CD4-positive, alpha-beta T cell treated with Interferon gamma for 1 hour (primary cell): ENCODE measurements around the gene SLC25A23.
A peak's percentile ranks its signal among the peaks of the same experiment; 100 is the strongest.
"Not testable (repeated sequence)": the region's sequence is repeated elsewhere in the genome, so short reads cannot be mapped to it uniquely, and the experiment has no call there.

ENCODE experiments used
- DNase-seq: peaks from one replicate; pipeline ENCODE4 v3.0.0-alpha.2; 2020

SLC25A23 gene

DNA sequence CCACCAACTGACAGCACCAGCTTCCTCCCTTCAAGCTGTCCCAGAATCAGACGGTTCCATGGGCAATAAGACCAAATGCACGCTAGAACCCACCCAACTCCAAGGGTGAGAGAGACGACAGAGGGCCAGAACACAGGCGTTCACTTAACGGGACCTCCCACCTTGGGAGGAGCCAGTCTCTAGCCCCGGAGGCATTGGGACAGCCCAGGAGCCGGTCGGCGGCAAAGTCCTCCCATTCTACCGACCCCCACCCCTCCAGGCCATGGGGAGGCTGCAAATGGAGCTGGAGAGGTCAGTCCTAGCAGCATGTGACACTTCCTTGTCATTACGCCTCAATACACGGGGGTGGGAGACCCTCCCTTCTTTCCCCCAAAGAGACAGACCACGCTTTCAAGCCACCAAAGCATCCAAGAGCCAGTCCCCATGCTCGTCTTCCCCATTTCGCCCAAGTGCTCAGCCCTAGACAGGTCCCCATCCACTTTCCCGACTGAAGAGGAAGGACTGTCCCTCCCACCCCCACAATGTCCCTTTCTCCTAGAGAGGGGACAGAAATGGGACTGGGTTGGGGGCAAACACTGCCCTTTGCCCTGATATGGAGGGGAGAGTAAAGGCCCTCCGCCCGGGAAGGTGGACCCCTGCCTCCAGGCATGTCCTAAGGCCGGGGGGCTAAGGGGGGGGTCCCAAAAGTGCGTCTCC is 35.9 kb downstream of the SLC25A23 start:
- no peak for DNase-seq

DNA sequence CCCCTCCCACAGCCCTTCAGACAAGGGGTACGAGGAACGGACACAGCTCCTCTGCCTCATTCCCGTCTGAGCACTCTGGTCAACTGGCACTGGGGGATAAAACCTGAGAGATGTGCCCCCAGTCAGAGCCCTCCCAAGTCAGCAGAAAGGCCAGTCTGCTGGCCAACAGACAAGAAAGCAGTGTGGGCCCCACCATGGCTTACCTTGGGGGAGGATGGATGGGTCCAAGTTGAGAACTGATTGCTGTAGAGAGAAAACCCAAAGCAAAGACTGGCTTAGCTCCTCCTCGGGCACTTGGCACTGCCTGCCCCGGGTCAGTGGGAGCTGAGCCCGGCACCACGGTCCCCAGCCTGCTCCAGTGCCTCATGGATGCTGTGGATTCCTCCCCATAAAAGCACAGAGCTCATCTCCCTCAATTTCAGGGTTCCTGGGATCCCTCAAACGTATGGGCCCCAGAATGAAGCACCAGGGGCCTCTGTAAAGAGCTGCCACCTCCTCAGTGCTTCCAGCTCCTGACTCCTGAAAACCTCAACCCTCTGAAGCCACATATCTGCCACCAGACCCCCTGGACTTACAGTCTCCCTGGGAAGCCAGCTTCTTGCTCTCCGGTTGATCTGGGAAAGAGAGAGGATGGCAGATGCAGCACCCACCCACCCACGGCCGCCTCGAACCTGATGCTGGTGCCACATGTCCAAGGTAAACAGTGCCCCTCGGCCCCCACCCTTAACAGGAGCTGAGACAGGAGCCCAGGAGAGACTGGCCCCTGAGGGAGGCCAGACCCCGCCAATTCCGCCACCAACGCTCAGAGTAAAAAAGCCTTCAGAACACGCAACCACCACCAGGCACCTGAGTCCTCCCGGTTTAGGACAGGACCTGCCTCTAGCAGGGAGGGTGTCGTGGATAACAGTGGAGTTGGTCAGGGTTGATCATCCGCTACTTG is 38.2 kb downstream of the SLC25A23 start:
- DNase-seq, result no peak

DNA sequence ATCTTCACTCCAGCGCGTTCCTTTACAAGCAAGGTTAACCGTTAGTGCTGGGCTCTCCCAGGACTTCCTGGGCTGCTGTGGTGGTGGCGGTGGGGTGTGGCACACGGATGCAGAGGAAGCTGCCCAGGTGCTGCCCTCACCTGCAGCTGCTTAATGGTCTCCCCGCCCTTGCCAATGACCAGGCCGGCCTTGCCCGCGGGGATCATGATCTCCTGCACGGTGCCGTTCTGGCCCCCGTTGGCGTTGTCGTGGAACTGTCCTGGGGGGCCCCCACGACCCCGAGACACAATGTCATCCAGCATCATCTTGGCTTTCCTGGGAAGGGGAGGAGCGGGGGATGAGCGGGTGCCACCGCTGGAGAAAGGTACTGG is 41.0 kb downstream of the SLC25A23 start:
- no peak for DNase-seq

DNA sequence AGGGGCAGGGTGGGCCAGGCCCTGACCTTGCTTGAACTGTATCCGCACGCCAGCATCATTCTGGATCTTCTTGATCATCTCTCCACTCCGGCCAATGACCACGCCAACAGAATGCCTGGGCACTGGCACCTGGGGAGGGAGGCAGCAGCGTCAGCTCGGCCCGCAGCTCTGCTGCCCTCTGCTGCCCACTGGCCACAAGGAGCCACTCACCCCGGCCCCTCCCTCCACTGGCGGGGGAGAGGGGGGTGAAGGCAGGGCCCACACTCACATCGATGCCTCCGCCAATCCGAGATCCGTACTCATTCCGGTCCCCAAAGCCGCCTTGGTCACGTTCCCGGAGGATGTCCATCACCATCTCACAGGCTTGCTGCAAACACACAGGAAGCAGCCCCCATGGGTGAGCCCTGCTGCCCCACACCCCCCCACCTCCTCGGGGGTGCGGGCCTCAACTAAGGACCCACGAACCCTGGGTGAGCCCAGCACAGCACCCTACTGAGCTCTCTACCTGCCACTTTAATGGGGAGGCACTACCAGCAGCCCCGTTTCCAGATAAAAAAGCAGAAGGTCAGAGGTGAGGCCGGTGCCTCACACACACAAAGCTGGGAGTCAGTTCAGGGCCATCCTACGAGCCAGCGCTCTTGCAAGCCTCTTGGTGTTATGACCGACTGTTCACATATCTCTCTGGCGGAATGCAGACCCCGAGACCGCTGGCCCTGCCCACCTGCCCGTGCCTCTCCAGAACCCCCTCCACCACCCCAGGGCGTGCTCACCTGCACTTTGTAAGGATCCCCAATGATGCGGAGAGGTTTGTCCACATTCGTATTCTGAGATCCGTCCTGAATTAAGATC is 41.7 kb downstream of the SLC25A23 start:
- DNase-seq, result no peak

DNA sequence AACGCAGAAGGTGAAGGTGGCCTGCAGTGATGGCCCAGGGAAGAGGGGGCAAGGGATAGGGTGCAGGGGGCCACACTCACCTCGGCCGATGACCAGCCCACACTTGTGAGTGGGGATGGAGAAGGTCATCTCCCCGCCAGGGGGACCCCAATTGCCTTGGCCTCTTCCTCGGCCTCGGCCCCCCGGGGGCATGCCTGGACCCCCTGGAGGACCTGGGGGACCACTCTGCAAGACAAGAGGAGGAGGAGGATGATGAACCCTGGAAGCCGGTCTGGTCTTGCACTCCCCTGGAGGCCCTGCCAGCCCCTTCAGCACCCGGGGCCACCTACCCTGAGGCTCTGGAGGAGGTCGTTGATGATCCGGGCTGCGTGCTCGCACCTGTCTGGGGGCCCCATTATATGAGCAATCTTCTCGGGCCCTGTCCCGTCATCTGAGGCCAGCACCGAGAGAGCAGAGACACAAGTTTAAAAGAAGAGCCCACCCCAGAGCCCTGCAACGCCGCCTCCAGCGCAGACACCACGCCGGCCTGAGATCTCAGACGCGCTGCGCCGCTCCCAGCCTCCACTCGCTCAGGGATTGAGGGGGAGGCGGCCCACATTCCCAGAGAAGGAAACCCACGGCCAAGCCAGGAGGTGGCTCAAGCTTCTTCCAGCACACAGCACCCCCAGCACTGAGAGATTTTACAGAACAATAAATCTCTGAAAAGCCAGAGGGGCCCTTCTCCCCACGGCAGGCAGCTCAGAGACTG is 42.8 kb downstream of the SLC25A23 start:
- DNase-seq, result no peak

DNA sequence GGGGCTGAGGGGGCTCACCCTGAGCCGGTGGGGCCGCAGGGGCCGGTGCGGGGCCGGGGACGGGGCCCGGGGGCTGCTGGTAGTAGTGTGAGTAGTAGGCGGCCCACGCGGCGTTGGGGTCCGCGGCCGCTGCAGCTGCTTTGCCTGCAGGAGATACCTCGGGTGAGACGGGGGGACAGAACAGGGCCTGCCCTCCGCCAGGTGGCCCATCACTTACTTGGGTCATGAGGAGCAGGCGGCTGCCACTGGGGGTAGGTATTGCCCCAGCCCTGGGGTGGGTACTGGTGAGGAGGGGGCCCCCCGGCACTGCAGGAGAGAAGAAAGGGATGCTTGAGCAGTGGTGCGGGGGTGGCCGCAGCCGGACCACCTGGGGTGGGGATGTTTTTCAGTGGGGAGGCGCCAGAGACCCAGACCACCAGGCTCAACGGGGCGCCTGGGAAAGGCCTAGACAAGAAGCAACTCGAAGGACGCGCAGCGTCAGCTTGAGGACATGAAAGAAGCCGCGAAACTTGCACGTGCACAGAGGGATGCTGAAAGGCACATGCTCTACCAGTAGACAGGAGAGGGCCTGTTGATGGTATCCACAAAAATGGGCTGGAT is 43.9 kb downstream of the SLC25A23 start:
- no peak for DNase-seq

DNA sequence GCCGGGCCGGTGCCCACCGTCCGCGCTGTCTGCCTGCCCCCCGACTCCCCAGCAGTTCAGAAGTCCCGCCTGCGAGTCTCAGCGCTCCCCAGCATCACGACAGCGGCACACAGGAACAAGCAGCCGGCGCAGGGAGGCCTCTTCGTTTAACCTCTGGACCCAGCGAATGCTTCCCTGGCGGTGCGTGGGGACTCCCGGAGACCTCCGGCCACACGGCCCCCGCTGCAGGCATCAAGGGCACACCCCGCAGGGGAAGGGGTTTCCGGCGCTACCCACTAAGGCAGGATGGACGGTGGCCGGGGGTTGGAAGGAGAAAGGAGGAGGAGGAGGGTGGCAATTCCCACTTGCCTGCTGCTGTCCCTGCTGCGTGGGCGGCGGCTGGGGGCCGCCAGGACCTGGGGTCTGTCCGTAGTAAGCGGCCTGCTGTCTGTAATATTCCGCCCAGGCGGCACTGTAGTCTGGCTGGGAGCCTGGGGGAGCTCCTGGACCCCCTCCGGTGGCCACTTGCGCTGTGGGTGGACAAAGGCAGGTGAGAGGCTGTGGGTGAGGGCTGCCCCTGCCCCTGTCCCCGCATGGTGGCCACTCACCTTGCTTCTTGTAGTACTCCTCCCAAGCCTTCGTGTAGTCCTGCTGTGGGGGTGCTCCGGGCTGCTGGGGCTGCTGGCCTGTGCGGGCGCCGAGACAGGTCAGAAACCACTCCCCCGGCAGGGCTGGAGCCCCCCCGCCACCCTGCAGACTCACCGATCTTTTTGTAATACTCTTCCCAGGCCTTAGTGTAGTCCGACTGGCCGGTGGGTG is 44.6 kb downstream of the SLC25A23 start:
- DNase-seq, result no peak

DNA sequence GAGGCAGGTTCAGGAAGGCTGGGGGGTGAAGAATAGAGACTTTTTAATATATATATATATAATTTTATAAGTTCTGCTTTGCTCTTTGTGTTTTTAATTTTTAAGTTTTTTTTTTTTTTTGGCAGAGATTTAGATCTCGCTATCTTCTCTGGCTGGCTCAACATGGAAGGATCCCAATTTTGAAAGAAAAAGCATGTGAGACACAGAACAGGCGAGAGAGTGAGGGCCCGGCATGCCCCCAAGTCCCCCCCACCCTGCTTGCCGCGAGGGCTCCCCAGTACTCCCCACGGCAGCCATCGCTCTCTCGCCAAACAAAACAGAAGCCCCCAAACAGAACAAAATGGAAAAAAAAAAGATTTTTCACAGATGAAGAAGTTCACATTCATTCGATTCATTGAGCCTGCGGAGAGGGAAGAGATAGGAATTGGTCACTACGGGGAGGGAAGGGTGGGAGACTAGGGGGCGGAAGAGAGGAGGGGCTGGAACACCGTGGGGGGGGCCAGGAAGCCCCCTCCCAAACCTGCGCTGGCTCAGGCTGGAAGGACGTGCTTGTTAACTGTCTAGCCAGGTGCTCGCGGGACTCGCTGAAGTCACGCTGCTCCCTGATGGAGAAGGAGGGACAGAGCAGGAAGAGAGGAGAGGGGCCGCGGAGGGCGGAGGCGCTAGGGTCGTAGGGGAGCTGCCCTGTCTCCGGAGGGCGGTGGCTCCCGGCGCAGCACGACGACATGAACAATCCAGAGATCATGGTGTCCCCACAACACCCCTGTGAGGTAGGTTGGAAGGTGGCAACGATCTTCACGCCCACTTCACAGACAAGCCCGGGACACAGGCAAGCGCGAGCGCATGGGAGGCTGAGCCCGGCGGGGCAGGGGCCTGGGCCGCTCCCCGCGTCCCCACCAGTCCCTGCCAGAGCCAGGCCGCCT is 45.6 kb downstream of the SLC25A23 start:
- no peak for DNase-seq

DNA sequence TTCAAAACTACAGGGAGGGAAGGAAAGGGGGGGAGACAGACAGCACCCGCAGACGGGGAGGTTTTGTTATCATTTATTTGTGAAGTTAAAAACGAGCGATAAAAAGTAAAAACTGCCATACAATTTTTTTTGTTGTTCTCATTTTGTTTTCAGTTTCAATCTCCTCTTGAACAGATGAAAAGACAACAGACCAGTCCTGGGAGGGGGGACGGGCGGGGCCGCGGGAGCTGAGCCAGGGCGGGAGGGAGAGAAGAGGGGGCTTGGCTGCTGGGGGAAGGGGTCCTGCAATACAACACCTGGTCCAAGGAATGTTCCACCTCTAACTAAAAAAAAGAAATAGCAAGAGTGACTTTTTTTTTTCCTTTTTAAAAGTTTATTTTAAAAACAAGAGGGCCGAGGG is 46.3 kb downstream of the SLC25A23 start:
- no peak for DNase-seq

DNA sequence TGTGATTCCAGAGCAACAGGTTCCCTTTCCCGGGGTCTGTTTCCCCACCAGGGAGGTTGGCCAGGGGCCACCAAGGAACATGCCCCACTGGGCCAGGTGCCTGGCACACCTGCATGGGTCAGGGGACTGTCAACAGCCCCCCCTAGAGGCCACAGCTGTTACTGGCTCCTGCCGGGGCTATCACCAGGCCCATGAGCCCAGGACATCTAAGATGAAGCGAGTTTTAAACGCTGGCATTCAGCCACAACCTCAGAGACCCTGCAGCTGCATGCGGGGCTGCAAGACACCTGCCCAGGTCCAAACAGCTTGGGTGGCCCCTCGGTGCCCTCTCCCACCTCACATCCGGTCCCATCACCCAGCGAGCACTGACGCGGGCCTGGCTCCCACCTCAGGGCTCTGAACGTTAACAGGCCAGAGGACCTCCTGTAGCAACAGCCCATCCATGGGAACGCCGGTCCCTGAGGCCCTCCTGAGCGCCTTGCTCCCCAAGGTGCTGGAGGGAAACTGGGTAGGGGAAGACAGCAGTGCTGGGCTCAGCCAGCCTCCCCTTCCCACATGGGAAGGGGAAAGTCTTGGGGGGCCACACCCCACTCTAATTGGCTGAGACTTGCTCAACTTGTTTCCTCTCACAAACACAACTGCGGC is 47.0 kb downstream of the SLC25A23 start:
- DNase-seq, result peak; percentile 37

DNA sequence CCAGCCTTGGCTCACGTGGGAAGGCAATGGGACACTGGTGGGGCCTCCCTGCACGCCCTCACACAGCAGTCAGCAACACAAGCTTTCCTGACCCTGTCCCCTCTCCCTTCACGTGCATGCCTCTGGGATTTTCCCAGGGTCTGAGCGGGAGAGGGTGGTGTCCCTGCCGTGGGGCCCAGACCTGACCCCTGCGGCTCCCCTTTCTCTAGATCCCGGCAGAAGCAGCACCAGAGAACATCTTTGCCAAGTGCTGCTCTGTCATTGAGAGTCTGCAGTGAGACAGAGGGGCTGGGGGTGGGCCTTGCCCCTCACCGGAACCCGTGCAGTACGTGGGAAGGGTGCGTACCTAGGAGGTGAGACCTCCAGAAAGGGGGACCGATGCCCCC is 47.5 kb downstream of the SLC25A23 start:
- no peak for DNase-seq

DNA sequence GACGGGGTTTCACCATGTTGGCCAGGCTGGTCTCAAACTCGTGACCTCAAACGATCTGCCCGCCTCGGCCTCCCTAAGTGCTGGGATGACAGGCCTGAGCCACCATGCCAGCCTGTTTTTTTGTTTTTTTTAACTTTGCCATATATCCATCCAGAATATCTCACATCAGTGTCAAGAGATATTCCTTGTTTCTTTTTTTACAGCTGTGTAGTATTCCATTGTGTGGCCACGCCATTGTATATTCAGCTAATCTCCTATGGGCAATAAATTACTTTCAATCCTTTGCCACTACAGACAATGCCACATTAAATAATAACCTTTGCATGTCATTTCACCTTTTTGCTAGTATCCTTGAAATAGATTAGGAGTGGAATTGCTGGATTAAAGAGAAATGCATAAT is 50.2 kb downstream of the SLC25A23 start:
- DNase-seq, result no peak

DNA sequence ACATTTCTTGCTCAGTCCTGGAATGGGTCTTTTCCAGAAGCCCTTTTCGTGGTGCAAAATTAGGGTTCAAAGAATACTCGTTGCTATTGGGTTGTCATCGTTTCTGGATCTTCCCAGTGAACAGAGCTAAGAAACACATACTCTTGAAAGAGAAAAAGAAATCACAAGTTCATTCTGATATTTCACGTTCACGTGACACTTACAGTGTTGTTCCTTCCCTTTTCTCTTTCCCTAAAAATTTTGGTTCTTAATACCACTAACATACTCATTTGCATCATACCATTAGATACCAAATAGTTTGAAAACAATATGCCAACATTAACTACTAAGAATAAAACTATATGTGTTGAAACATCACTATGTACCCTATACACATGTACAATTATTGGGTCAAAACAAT is 53.2 kb downstream of the SLC25A23 start:
- DNase-seq, result no peak

DNA sequence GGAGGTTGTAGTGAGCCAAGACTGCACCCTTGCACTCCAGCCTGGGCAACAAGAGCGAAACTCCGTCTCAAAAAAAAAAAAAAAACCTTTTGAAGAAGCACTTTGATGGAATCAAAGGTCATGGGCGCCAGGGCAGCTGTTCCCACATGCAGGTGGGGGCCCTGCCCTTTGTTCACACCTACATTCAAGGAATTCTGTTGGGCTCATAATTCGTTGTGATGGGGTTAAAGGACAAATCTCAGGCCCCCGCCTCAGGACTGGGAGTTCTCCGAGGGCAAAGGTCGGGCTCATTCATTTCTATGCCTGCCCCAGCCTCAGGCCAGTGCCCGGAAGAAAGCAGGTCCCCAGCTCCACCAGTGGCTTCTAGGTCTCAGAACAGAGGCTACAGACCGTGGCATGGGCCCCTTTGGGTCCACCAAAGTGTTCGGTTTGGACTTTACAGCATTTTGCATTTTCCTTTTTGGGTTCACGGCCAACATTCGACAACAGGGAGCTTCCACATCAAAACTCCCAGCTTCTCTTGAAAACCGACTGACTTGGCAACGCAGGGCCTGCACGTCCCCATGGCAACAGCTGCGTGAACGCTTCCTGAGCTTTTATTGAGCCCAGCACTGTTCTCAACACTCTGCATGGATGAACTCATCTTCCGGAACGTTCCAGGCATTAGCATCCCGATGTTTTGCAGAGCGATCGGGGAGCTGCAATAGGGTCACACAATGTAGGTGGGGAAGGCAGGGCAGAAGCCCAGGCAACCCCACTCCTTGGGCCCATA is 56.6 kb downstream of the SLC25A23 start:
- no peak for DNase-seq

DNA sequence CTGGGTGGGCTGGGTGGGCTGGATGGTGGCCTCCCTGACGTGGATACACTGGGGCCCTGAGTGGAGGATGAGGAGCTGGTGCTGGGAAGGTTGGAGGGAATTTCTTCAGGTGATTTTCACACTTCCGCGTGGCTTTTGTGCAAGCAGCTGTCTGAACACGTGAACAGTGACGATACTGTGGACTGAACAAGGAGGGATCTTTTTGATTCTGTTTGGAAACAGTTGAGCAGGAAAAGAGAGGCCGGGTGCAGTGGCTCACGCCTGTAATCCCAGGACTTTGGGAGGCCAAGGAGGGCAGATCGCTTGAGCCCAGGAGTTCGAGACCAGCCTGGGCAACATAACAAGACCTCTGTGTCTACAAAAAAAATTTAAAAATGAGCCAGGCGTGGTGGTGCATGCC is 57.5 kb downstream of the SLC25A23 start:
- DNase-seq, result no peak

DNA sequence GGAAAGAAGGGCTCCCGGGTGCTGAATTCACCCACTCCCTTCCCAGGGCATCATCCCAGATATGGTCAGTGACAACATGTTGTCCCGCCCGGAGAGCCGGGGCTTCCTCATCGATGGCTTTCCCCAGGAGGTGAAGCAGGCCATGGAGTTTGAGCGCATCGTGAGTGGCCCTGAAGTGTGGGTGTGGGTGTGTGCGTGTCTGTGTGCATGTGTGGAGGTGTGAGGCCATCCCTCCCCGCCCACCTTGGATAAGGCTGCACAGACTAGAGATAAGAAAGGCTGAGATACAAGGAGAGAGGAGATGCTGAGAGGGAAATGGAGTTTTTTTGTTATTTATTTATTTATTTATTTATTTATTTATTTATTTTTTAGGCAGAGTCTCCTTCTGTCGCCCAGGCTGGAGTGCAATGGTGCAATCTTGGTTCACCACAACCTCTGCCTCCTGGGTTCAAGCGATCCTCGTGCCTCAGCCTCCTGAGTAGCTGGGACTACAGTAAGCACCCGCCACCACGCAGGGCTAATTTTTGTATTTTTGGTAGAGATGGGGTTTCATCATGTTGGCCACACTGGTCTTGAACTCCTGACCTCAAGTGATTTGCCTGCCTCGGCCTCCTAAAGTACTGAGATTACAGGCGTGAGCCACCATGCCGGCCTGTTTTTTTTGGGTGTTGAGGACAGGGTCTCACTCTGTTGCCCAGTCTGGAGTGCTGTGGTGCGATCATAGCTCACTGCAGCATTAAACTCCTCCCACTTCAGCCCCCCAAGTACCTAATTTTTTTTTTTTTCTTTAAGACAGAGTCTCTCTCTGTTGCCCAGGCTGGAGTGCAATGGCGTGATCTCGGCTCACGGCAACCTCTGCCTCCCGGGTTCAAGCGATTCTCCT is 59.3 kb downstream of the SLC25A23 start:
- not testable (repeated sequence) for DNase-seq

DNA sequence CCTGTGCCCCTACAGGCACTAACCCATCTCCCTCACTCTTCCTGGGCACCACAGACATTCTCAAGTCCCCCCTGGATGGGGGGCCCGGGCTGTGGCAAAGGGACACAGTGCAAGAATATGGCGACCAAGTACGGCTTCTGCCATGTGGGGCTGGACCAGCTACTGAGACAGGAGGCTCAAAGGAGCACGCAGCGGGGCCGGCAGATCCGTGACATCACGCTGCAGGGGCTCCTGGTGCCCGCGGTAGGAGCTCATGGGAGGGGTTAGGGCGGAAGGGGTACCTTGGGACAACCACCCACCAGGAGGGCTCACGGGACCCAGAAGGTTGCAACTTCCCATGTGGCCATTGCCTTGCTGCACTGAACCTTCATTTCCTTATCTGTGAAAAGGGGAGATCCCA is 63.3 kb downstream of the SLC25A23 start:
- no peak for DNase-seq

DNA sequence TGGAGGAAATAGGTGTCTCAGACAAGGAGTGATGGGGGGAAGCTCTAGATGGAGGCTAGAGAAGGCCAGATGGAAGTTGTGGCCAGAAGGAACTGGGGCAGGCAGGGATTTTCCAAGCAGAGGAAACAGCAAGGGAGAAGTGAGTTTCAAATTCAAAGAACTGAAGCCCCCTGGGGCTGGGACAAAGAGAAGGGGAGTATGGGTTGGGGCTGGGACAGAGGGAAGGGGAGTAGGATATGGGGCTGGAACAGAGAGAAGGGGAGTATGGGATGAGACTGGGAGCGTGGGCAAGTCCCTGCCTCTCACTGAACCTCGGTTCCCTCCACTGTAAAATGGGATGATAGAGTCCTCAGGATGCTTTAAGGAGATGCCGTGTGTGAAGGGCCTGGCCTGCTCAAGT is 64.8 kb downstream of the SLC25A23 start:
- no peak for DNase-seq
